SK-N-SH treated with all-trans-retinoic acid at 6 μM for 48 hours (cell line): Measurements from ENCODE around the gene FPGS.

Experiments used
- ATAC-seq: fragments of 200-7000 bp; cut with Tn5 transposase; 3 replicates; pipeline ENCODE4 v1.9.1; 2020; ENCODE audit warnings: mild to moderate bottlenecking, moderate library complexity
- ARNTL ChIP-seq: fragments of 450-650 bp; formaldehyde crosslinking; IDR thresholded peaks from 2 replicates; pipeline ENCODE4 v1.5.0; 2020; ENCODE audit warnings: low read depth, mild to moderate bottlenecking, moderate library complexity, borderline replicate concordance
- BACH2 ChIP-seq: fragments of 250-450 bp; sonication (Bioruptor Pico); IDR thresholded peaks from 2 replicates; pipeline ENCODE4 v1.9.0; 2021; ENCODE audit warnings: mild to moderate bottlenecking, borderline replicate concordance
- CREB5 ChIP-seq: fragments of 250-450 bp; sonication (Bioruptor Pico); IDR thresholded peaks from 2 replicates; pipeline ENCODE4 v1.5.1; 2020; ENCODE audit warnings: low read depth, mild to moderate bottlenecking, moderate library complexity
- CSDC2 ChIP-seq: fragments of 250-450 bp; sonication (Bioruptor Pico); IDR thresholded peaks from 2 replicates; pipeline ENCODE4 v1.5.0; 2020; ENCODE audit warnings: mild to moderate bottlenecking, moderate library complexity
- GLIS3 ChIP-seq: fragments of 250-450 bp; sonication (Bioruptor Pico); IDR thresholded peaks from 2 replicates; pipeline ENCODE4 v1.5.0; 2020; ENCODE audit warnings: mild to moderate bottlenecking, moderate library complexity
- ISL1 ChIP-seq: fragments of 250-450 bp; sonication (Bioruptor Pico); IDR thresholded peaks from 2 replicates; pipeline ENCODE4 v2.1.2; 2022; ENCODE audit warnings: mild to moderate bottlenecking, moderate library complexity
- OSR1 ChIP-seq: fragments of 250-450 bp; sonication (Bioruptor Pico); IDR thresholded peaks from 2 replicates; pipeline ENCODE4 v1.8.0; 2022; ENCODE audit warnings: moderate library complexity, mild to moderate bottlenecking, inconsistent platforms
- PPARA ChIP-seq: fragments of 250-450 bp; sonication (Bioruptor Pico); IDR thresholded peaks from 2 replicates; pipeline ENCODE4 v1.5.0; 2020; ENCODE audit warnings: mild to moderate bottlenecking, borderline replicate concordance
- RARB ChIP-seq: fragments of 250-450 bp; sonication (Bioruptor Pico); IDR thresholded peaks from 2 replicates; pipeline ENCODE4 v1.8.0; 2021; ENCODE audit warnings: mild to moderate bottlenecking, moderate library complexity
- SNAI2 ChIP-seq: fragments of 250-450 bp; sonication (Bioruptor Pico); IDR thresholded peaks from 2 replicates; pipeline ENCODE4 v1.5.0; 2020; ENCODE audit warnings: mild to moderate bottlenecking, moderate library complexity
- TCF4 ChIP-seq: fragments of 250-450 bp; sonication (Bioruptor Pico); IDR thresholded peaks from 2 replicates; pipeline ENCODE4 v1.8.0; 2021; ENCODE audit warnings: mild to moderate bottlenecking, moderate library complexity, borderline replicate concordance
- TOX ChIP-seq: fragments of 250-450 bp; sonication (Bioruptor Pico); IDR thresholded peaks from 2 replicates; pipeline ENCODE4 v1.8.0; 2021; ENCODE audit warnings: mild to moderate bottlenecking, moderate library complexity, borderline replicate concordance
- TSHZ2 ChIP-seq: fragments of 250-450 bp; sonication (Bioruptor Pico); IDR thresholded peaks from 2 replicates; pipeline ENCODE4 v1.5.0; 2020; ENCODE audit warnings: mild to moderate bottlenecking, moderate library complexity
- ZC3H10 ChIP-seq: fragments of 250-450 bp; sonication (Bioruptor Pico); IDR thresholded peaks from 2 replicates; pipeline ENCODE4 v1.5.1; 2021; ENCODE audit warnings: mild to moderate bottlenecking, moderate library complexity
- ZFP3 ChIP-seq: fragments of 250-450 bp; sonication (Bioruptor Pico); IDR thresholded peaks from 2 replicates; pipeline ENCODE4 v1.5.0; 2020; ENCODE audit warnings: mild to moderate bottlenecking, moderate library complexity
- ZFP30 ChIP-seq: fragments of 450-650 bp; formaldehyde crosslinking; IDR thresholded peaks from 2 replicates; pipeline ENCODE4 v1.5.0; 2022; ENCODE audit warnings: mild to moderate bottlenecking, moderate library complexity
- ZNF565 ChIP-seq: fragments of 450-650 bp; formaldehyde crosslinking; conservative IDR thresholded peaks from 2 replicates; pipeline ENCODE4 v1.5.0; 2020; ENCODE audit warnings: low read depth, mild to moderate bottlenecking, moderate library complexity
- ZNF70 ChIP-seq: fragments of 450-650 bp; formaldehyde crosslinking; IDR thresholded peaks from 2 replicates; pipeline ENCODE4 v1.5.0; 2020; ENCODE audit warnings: mild to moderate bottlenecking, moderate library complexity
- ZNF8 ChIP-seq: fragments of 450-650 bp; formaldehyde crosslinking; IDR thresholded peaks from 2 replicates; pipeline ENCODE4 v1.5.0; 2020; ENCODE audit warnings: mild to moderate bottlenecking, moderate library complexity
- TF ChIP-seq, protein P1 (sequence below): fragments of 250-450 bp; sonication (Bioruptor Pico); IDR thresholded peaks from 2 replicates; pipeline ENCODE4 v1.8.0; 2021; ENCODE audit warnings: low read depth, mild to moderate bottlenecking, moderate library complexity, borderline replicate concordance
- TF ChIP-seq, protein P2 (sequence below): fragments of 250-450 bp; sonication (Bioruptor Pico); IDR thresholded peaks from 2 replicates; pipeline ENCODE4 v1.8.0; 2020; ENCODE audit warnings: mild to moderate bottlenecking, moderate library complexity, borderline replicate concordance
- TF ChIP-seq, protein P3 (sequence below): fragments of 250-450 bp; sonication (Bioruptor Pico); IDR thresholded peaks from 2 replicates; pipeline ENCODE4 v1.5.1; 2021; ENCODE audit warnings: mild to moderate bottlenecking, moderate library complexity

Gene FPGS

DNA sequence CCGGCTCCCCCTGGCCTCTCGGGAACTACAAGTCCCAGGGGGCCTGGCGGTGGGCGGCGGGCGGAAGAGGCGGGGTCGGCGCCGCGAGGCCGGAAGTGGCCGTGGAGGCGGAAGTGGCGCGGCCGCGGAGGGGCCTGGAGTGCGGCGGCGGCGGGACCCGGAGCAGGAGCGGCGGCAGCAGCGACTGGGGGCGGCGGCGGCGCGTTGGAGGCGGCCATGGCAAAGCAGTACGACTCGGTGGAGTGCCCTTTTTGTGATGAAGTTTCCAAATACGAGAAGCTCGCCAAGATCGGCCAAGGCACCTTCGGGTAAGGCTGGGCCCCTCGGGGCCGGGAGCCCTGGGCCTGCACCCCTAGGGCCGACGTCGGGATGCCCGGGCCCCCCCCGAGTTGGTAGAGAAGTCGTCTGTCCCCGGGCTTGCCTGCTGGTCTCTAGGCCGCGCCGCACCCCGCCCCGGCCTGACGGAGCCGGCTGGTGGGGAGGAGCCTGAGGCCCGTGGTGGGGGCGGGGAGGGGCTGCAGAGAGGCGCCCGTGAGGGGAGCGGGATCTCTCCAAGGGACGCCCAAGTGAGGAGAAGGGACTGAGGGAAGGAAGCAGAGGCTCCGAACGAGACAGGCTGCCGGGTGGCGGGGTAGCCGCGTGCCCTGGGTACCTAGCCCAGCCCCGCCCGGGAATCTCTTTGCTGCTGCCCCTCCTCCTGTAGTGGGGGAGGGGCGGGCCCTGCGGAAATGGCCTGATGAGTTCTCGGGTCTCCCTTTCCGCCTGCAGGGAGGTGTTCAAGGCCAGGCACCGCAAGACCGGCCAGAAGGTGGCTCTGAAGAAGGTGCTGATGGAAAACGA is 16.5 kb upstream of the FPGS start, which contains the start of gene CDK9:
CDK9 (plus strand) TSS at position 102 of the 840 bp plus-strand sequence; CDS start at position 217, 115 bp downstream.
- TF ChIP-seq SNAI2 (CRISPR knock-in tag) (no peak), ZFP3 (no peak), CSDC2 (CRISPR knock-in tag) (no peak), TSHZ2 (CRISPR knock-in tag) (no peak), ISL1 (no peak), RARB (no peak), TOX (no peak), ARNTL (CRISPR knock-in tag) (no peak), CREB5 (CRISPR knock-in tag) (no peak), BACH2 (CRISPR knock-in tag) (no peak), ZNF8 (CRISPR knock-in tag) (no peak), ZFP30 (CRISPR knock-in tag) (no peak), ZNF70 (CRISPR knock-in tag) (no peak), ZNF565 (no peak), OSR1 (CRISPR knock-in tag) (no peak), TCF4 (CRISPR knock-in tag) (no peak)
- TF ChIP-seq, protein P1, sequence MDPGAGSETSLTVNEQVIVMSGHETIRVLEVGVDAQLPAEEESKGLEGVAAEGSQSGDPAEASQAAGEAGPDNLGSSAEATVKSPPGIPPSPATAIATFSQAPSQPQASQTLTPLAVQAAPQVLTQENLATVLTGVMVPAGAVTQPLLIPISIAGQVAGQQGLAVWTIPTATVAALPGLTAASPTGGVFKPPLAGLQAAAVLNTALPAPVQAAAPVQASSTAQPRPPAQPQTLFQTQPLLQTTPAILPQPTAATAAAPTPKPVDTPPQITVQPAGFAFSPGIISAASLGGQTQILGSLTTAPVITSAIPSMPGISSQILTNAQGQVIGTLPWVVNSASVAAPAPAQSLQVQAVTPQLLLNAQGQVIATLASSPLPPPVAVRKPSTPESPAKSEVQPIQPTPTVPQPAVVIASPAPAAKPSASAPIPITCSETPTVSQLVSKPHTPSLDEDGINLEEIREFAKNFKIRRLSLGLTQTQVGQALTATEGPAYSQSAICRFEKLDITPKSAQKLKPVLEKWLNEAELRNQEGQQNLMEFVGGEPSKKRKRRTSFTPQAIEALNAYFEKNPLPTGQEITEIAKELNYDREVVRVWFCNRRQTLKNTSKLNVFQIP (CRISPR knock-in tag): no peak
- TF ChIP-seq, protein P2, sequence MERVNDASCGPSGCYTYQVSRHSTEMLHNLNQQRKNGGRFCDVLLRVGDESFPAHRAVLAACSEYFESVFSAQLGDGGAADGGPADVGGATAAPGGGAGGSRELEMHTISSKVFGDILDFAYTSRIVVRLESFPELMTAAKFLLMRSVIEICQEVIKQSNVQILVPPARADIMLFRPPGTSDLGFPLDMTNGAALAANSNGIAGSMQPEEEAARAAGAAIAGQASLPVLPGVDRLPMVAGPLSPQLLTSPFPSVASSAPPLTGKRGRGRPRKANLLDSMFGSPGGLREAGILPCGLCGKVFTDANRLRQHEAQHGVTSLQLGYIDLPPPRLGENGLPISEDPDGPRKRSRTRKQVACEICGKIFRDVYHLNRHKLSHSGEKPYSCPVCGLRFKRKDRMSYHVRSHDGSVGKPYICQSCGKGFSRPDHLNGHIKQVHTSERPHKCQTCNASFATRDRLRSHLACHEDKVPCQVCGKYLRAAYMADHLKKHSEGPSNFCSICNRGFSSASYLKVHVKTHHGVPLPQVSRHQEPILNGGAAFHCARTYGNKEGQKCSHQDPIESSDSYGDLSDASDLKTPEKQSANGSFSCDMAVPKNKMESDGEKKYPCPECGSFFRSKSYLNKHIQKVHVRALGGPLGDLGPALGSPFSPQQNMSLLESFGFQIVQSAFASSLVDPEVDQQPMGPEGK (CRISPR knock-in tag): no peak
- TF ChIP-seq, protein P3, sequence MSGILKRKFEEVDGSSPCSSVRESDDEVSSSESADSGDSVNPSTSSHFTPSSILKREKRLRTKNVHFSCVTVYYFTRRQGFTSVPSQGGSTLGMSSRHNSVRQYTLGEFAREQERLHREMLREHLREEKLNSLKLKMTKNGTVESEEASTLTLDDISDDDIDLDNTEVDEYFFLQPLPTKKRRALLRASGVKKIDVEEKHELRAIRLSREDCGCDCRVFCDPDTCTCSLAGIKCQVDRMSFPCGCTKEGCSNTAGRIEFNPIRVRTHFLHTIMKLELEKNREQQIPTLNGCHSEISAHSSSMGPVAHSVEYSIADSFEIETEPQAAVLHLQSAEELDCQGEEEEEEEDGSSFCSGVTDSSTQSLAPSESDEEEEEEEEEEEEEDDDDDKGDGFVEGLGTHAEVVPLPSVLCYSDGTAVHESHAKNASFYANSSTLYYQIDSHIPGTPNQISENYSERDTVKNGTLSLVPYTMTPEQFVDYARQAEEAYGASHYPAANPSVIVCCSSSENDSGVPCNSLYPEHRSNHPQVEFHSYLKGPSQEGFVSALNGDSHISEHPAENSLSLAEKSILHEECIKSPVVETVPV (CRISPR knock-in tag): no peak
- peak; percentile 82 for ATAC-seq

- ATAC-seq: peak; percentile 10
- TF ChIP-seq SNAI2 (CRISPR knock-in tag) (no peak), TOX (no peak), OSR1 (CRISPR knock-in tag) (no peak), ZNF565 (no peak), PPARA (no peak), CREB5 (CRISPR knock-in tag) (no peak), GLIS3 (no peak), TCF4 (CRISPR knock-in tag) (no peak), ZC3H10 (CRISPR knock-in tag) (no peak), ZNF70 (CRISPR knock-in tag) (no peak), ISL1 (no peak), BACH2 (CRISPR knock-in tag) (no peak), ZNF8 (CRISPR knock-in tag) (no peak), CSDC2 (CRISPR knock-in tag) (no peak)
- TF ChIP-seq, protein P3 (CRISPR knock-in tag): no peak
- TF ChIP-seq, protein P1 (CRISPR knock-in tag): no peak
These were observed 15.9 kb upstream of the FPGS start for GRCh38 chr9:127786773-127787104.
